Fibroblast of pulmonary artery (primary cell): ENCODE measurements around the gene CDS2.

Source experiments
- DNase-seq: peaks from one replicate; pipeline ENCODE4 v3.0.0-alpha.2; 2010; ENCODE audit warnings: low read depth
- H3K4me3 ChIP-seq: replicated peaks from 2 replicates; pipeline ENCODE4 v1.5.1; 2011; ENCODE audit warnings: low read depth, mild to moderate bottlenecking, control low read depth, low read length, moderate library complexity
- CTCF ChIP-seq: IDR thresholded peaks from 2 replicates; pipeline ENCODE4 v1.5.1; 2011; ENCODE audit warnings: mild to moderate bottlenecking, control low read depth, low read length, inconsistent platforms; ENCODE audit errors: missing control alignments

Gene CDS2

DNA sequence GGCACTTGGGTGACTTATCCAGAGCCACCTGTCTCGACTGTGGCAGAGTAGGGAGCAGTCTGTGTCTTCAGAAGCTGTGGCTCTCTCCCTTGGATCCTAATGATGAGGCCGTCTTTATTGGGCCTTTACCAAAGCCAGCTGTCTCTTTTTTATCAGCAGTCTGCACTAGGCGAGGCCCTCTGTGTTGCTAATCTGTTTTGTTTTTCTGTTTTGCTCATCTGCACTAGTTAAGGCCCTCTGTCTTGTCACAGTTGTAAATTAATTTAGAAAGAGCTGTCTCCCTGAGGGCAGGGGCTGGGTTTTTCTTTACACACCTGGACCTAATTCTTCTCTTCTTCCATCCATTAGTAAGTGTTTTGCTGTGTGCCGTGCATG, 45.0 kb downstream of the CDS2 start:
- no peak for DNase-seq
- no peak overlapping the region for H3K4me3 ChIP-seq
- TF ChIP-seq CTCF = no peak

- DNase-seq = no peak
- TF ChIP-seq CTCF = no peak
- no peak overlapping the region for H3K4me3 ChIP-seq
Measured at GRCh38 chr20:5172167-5172601, 45.4 kb downstream of the CDS2 start.

GRCh38 chr20:5172903-5173463, 46.2 kb downstream of the CDS2 start:
- DNase-seq = no peak
- no peak for TF ChIP-seq CTCF
- H3K4me3 ChIP-seq = no peak overlapping the region

GRCh38 chr20:5173751-5174150, 46.9 kb downstream of the CDS2 start:
- no peak for TF ChIP-seq CTCF
- no peak for DNase-seq
- no peak overlapping the region for H3K4me3 ChIP-seq

DNA sequence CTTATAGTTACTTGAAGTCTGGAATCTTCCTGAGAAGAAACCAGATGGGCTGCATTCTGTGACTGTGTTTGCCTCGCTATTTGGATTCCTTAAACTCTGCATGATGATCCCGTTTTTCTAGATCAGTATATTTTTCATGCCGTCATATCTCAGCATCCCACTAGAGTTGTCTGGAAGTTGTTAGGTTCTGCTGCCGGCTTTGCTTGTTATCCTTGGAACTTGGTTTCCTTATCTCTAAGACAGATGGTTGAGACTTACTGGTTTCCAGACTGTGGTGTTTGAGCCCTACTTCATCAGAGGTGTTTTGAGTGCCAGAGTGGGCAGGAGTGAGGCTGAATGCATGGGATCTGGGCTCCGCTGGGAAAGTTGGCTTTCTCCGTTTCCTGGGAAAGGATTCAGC, 50.3 kb downstream of the CDS2 start:
- H3K4me3 ChIP-seq = no peak overlapping the region
- DNase-seq = no peak
- TF ChIP-seq CTCF = no peak

- no peak for DNase-seq
- no peak for TF ChIP-seq CTCF
- H3K4me3 ChIP-seq = no peak overlapping the region
Measured at GRCh38 chr20:5178046-5178445, 51.2 kb downstream of the CDS2 start.

GRCh38 chr20:5180421-5180820, 53.6 kb downstream of the CDS2 start:
- no peak overlapping the region for H3K4me3 ChIP-seq
- no peak for DNase-seq
- TF ChIP-seq CTCF = no peak
